ENCODE results near the gene PGAM5.
"Not testable (repeated sequence)": the region's sequence is repeated elsewhere in the genome, so short reads cannot be mapped to it uniquely, and the experiment has no call there.

PGAM5 gene

DNA sequence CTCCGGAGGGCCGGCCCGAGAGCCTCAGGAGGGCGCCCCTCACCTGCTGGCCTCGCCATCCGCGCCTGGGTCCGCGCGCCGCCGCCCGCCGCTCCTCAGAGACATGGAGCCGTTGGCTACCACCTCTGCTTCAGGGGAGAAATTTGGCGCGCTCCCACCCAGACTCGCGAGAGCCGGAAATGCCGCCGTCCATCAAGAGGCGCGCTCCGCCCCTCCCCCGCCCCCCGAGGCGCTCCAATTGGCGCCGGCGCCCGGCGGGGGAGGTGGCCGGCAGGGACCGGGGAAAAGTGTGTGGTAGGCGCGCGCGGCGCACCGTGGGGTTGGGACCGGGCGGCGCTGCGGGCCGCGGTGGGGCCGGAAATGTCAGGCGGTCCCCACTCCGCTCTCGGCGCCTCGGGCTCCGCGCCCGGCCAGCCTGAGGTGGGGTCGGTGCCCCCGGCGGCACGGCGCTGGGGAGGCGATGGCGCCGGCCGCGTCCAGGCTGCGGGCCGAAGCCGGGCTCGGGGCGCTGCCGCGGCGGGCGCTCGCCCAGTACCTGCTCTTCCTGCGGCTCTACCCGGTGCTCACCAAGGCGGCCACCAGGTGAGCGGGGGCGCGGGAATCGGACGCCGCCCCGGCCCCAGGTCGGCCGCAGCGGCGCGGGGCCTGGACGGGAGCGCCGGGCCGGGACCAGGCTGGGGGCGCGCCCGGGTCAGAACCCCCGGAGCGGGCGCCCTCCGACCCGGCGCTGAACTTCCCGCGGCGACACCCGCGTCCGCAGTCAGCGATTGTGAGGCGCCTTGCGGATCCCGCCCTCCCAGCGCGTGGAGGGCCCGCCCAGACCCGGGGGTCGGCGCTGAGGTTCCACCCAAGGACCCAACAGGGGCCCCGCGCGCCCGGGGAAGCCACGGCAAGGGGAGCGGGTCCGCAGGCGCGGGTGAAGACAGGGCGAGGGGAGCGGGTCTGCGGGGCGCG is 23.2 kb upstream of the PGAM5 start, which contains the start of the genes POLE and PXMP2:
POLE (minus strand) TSS at position 132 of the 954 bp plus-strand sequence; CDS start at position 105, 27 bp downstream.
PXMP2 (plus strand) TSS at position 377 of the 954 bp plus-strand sequence; CDS start at position 461, 84 bp downstream.
- DNase-seq (ENCODE audit: low read depth in 2 of 3, low spot score in 1 of 3), result peak; percentile 88 to 94 (median 89)

DNA sequence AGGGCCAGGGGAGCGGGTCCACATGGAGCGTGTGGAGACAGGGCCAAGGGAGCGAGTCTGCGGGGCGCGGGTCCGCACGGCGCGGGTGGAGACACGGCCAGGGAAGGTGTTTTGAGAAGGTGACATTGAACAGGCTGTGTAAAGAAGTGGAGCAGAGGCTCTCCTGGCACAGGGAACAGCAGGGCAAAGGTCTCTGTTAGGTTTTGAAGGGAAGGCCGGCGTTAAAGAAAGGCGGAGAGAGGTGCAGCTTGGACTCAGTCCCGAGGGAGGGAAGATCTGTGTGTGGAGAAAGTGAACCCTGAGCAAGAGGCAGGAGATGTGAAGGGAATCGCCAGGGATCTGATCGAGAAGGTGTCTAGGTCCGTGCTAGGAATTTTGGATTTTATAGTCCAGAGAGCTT is 21.4 kb upstream of the PGAM5 start:
- no peak for DNase-seq (ENCODE audit: low read depth in 2 of 3, low spot score in 1 of 3)

DNA sequence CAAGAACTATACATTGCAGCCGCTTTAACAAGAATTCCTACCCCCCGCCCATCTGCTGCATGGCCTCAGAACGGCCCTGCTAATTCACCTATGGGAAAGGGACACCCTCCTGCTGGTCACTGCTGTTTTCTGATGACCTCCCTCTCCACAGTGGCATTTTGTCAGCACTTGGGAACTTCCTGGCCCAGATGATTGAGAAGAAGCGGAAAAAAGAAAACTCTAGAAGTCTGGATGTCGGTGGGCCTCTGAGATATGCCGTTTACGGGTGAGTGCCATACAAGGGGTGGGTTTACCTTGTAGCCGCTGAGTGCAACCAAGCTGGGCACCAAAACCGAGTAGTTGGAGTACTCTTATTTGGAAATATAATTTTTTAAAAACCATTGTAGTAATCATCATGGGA is 20.5 kb upstream of the PGAM5 start:
- no peak for DNase-seq (ENCODE audit: low read depth in 2 of 3, low spot score in 1 of 3)

DNA sequence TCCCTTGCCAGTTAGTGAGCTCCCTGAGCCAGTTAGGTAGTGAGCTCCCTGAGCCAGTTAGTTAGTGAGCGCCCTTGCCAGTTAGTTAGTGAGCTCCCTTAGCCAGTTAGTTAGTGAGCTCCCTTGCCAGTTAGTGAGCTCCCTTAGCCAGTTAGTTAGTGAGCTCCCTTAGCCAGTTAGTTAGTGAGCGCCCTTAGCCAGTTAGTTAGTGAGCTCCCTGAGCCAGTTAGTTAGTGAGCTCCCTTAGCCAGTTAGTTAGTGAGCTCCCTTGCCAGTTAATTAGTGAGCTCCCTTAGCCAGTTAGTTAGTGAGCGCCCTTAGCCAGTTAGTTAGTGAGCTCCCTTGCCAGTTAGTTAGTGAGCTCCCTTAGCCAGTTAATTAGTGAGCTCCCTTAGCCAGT is 18.6 kb upstream of the PGAM5 start:
- DNase-seq (ENCODE audit: low read depth in 2 of 3, low spot score in 1 of 3), result not testable (repeated sequence)

DNA sequence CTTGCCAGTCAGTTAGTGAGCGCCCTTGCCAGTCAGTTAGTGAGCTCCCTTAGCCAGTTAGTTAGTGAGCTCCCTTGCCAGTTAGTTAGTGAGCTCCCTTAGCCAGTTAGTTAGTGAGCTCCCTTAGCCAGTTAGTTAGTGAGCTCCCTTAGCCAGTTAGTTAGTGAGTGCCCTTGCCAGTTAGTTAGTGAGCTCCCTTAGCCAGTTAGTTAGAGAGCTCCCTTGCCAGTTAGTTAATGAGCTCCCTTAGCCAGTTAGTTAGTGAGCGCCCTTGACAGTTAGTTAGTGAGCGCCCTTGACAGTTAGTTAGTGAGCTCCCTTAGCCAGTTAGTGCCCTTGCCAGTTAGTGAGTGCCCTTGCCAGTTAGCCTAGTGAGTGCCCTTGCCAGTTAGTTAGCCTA is 15.8 kb upstream of the PGAM5 start:
- not testable (repeated sequence) for DNase-seq (ENCODE audit: low read depth in 2 of 3, low spot score in 1 of 3)

DNA sequence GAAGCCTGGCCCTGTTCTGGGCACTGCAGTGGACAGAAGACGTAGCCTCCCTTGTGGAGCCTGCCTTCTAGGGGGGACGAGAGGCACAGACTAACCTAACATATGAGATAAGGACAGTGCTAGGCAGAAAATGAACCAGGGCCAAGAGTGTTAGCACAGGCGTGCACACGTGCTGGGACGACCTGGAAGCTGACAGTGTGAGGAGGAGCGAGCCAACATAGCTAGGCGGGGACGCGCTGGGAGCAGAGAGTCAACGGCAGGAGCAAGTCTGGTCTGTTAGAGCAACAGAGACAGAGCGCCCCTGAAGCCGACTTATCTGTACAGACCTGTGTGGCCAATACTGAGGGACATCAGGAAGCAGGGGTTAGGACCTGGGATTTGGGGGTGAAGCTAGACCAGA is 15.2 kb upstream of the PGAM5 start:
- no peak for DNase-seq (ENCODE audit: low read depth in 2 of 3, low spot score in 1 of 3)

DNA sequence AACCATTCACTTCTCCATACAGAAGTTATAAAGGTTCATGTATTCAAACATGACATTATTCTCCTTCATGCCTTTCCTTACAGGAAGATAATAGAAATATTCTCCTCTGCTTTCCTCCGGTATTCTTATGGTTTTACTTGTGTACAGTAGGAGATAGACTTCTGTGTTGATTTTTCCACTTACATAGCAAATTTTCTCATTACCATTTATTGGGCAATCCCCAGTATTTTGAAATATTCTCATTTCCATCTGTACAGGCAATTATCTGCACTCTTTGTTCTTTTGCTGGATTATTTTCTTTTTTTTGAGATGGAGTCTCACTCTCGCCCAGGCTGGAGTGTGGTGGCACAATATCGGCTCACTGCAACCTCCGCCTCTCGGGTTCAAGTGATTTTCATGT is 12.3 kb upstream of the PGAM5 start:
- DNase-seq (ENCODE audit: low read depth in 2 of 3, low spot score in 1 of 3), result no peak

DNA sequence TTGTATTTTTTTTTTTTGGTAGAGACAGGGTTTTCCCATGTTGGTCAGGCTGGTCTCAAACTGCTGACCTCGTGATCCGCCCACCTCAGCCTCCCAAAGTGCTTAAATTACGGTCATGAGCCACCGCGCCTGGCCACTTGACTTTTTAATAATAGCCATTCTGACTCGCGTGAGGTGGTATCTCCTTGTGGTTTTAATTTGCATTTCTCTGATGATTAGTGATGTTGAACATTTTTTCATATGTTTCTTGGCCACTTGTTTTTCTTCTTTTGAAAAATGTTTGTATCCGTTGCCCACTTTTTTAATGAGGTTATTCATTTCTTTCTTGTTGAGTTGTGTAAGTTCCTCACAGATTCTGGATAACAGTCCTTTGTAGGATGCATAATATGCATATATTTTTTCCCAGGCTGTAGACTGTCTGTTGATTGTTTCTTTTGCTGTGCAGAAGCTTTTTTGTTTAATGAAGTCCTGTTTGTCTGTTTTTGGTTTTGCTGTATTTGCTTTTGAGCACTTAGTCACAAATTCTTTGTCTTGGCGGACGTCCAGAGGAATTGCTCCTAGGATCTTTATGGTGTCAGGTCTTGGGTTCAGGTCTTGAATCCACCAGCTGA is 10.3 kb upstream of the PGAM5 start:
- DNase-seq (ENCODE audit: low read depth in 2 of 3, low spot score in 1 of 3), result no peak

DNA sequence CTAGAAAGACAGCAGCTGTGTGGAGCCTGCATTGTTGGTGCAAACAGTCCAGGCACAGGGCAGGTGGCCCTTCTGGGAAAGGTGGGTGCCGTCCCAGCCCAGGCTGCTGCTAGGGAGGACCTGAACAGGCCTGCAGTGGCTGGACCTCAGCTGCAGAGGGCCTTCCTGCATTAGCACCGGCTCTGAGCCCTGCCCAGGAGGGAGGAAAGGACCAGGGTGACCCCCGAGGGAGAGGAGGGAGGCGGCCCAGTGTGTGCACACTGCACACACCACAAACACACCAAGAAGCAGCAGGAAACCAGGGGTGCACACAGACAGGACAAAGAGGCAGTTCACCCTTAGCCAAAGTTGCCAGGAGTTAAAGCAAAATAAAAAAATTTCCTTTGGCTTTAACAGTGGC is 8.0 kb upstream of the PGAM5 start:
- no peak for DNase-seq (ENCODE audit: low read depth in 2 of 3, low spot score in 1 of 3)

DNA sequence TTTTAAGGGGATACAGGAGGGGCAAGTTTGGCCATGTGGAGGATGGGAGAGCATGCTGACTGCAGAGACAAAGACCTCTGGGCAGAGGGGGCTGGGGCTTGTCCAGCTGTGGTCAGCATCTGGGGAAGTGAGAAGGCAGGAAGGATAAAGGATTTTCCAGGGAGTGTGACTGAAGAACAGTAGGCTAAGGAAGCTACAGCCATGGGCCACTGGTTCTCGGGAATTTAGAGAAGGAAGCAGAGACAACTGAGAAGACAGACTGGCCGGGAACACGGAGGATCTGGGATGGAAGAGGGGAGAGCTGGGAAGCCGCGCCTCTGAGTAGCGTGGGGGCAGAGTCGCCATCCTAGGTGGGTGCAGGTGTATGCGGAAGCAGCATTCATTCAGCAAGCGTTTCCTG is 7.0 kb upstream of the PGAM5 start:
- no peak for DNase-seq (ENCODE audit: low read depth in 2 of 3, low spot score in 1 of 3)

DNA sequence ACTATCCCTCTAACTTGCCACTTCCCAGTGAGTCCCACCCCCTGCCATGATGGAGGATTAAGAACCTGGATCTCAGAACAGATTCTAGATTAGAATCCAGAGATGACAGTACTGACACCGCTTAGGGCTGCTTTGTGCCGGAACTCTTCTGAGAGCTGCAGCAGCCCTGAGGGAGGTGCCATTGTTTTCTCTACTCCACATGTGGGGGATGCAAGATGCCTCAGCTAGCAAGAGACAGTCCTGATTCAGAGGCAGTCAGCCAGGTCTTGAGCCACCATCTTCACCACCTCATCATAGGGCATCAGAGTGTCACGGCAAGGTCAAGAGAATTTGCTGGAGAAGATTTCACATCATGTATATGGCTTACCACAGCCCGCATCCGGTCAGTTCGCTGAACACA is 3.4 kb upstream of the PGAM5 start:
- DNase-seq (ENCODE audit: low read depth in 2 of 3, low spot score in 1 of 3), result no peak

DNA sequence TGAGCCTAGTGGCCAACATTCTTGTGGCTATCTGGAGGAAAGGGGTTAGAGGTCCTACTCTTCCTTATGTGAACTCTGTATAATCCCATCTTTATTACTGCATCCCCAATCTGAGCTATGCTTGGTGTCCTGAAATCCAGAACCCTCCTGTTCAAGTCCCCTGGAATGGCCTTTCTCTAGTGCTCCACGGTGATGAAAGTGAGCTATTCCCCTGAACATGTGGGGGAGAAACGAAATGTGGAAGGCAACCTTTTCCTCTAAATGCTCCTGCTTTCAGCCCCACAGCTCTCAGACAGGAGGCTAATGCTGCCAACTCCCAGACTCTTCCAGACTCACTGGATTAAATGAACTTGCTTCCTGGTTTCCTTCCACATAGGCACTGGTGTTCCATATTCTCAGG is 2.5 kb upstream of the PGAM5 start:
- no peak for DNase-seq (ENCODE audit: low read depth in 2 of 3, low spot score in 1 of 3)

DNA sequence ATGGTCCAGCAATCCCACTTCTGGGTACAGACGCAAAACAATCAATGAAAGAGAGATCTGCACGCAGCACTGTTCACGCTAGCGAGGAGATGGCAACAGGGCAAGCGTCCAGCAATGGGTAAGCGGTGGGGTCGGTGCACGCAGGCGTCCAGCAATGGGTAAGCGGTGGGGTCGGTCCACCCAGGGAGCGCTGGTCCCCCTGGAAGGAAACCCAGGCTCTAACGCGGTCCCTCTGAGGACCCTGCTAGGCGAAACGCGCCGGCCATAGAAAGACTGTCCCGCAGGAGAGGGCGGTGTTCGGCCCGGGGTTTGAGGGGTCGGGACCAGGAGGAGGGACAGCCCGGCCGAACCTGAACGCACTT is 618 bp upstream of the PGAM5 start:
- DNase-seq (ENCODE audit: low read depth in 2 of 3, low spot score in 1 of 3), result no peak

DNA sequence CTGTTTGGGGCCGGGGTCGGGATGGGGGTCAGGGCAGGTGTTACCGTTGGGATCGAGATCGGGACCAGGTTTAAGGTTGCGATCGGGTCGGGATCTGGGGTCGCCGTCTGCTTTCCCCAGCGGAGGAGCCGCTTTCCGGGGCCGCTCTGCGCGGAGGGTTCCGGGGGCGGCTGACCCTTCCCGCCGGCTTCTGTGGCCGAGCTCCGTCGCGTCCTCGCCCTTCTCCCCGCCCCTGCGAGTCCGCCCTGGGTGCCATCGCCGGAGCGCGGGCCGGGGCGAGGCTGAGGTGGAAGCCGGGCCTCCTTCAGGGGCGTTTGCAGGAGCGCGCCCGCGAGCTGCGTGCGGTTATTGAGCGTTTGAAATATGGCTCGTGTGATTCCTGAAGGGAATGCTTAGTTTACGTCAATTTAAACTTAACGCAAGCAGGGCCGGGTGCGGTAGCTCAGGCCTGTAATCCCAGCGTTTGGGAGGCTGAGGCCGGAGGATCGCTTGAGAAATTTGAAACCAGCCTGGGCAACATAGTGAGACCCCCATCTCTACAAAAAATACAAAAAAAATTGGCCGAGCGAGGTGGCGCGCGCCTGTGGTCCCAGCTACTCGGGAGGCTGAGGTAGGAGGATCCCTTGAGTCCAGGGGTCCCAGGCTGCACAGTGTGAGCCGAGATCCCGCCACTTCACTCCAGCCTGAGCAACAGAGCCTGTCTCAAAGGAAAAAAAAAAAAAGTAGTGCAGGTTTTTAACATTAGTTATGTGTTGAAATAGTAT is 620 bp downstream of the PGAM5 start:
- peak in 1 of 3 donors; percentile 28 for DNase-seq (ENCODE audit: low read depth in 2 of 3, low spot score in 1 of 3)

DNA sequence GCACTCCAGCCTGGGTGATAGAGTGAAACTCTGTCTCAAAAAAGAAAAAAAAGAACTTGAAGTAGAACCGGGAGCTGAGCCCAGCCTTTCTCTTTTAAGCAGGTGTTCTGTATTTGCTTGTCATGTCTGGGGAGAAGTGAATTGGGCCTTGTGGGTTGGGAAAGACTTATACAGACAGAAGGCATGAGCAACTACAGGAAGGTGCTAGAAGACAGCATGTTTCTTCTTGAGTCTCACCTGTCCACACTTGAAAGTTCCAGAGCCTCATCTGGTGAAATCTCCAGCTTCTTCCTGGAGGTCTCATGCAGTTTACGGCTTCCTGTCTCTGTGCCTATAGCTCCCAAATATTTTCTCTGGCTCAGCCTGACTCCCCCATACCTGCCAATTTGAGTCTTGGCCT is 2.5 kb downstream of the PGAM5 start:
- DNase-seq (ENCODE audit: low read depth in 2 of 3, low spot score in 1 of 3), result no peak

DNA sequence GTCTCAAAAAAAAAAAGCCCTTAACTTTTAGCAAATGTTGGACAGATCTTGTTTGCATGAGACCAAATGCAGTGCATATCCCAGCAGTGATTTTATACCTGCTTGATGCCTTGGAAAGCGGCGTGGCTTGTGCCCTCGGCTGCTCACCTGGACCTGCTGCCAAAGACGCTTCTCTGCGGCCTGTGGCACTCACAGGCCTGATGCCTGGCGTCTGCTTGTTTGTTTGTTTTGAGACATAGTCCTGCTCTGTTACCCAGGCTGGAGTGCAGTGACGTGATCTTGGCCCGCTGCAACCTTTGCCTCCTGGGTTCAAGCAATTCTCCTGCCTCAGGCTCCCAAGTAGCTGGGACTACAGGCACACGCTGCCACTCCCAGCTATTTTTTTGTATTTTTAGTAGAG is 5.2 kb downstream of the PGAM5 start:
- DNase-seq (ENCODE audit: low read depth in 2 of 3, low spot score in 1 of 3), result no peak

DNA sequence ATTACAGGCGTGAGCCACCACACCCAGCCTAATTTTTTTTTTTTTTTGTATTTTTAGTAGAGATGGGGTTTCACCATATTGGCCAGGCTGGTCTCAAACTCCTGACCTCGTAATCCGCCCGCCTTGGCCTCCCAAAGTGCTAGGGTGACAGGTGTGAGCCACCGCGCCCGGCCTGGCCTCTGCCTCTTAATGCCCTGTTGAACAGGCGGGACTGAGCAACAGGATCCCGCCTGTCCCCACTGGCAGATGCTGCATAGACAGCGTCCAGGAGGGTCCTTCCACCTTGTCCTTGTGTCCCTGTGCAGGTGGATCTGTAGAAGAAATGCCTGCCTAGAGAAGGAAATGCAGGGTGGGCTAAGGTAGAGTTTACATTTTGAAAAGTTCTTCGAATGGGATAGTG is 5.7 kb downstream of the PGAM5 start:
- DNase-seq (ENCODE audit: low read depth in 2 of 3, low spot score in 1 of 3), result no peak

DNA sequence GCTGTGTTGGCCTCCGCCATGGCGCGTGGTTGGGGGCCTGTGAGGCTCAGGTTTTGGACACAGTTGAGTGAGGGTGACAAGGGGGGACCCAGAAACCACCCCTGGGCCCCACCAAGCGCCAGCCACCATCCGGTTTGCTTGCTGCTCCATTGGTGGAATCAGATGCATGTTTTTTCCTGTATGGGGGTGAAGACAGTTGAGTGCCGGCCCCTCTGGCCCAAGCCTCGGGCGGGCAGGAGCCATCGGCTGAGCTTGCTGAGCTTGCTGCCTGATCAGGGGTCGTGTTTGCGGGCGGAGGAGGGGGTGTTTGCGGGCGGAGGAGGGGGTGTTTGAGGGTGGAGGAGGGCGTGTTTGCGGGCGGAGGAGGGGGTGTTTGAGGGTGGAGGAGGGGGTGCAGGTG is 6.4 kb downstream of the PGAM5 start:
- DNase-seq (ENCODE audit: low read depth in 2 of 3, low spot score in 1 of 3), result no peak

DNA sequence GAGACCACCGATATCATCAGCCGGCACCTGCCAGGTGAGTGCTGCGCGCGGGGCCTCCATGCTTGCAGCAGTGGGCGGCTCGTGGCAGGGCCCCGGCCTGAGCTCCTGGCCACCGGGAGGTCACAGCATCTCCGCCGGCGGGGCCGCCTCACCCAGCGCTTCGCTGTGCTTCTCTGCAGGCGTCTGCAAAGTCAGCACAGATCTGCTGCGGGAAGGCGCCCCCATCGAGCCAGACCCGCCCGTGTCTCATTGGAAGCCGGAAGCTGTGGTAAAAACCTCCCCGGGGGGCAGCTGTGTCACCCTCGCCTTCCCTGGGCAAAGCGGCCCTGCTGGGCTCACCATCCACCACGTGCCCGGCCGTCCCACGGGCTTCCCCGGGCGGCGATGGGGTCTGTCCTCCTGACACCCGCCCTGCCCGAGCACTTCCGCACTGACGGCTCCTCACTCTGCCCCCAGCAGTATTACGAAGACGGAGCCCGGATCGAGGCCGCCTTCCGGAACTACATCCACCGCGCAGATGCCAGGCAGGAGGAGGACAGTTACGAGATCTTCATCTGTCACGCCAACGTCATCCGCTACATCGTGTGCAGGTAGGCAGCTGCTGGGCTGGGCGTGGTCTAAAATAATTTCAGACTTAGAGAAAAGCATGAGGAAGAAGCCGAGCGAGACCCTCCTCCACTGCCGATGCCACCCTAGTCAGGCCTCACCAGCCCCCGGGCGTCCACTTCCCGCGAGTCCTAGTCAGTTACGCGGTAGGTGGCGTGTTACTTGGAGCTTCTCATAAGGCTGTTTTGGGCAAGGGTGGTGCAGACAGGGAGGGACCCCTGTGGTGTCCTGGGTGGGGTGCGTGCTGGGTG is 7.1 kb downstream of the PGAM5 start:
- DNase-seq (ENCODE audit: low read depth in 2 of 3, low spot score in 1 of 3), result no peak

DNA sequence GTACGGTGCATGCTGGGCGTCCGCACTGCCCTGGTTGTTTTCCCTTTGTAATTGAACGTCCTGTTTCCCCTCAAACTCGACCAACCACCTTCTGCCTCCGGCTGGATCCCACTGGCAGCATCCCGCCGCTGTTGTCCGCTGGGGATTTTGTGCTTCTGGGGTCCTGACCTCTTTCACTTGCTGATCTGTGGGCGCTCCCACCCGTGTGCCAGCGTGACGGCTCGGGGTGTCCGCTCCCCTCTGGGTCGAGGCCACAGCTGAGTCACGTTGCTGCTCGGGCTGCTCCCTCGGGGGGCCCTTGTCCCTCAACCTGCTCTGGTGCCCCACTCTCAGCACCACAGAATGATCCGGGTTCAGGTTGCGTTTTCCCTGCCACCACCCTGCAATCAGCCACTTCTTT is 8.0 kb downstream of the PGAM5 start:
- DNase-seq (ENCODE audit: low read depth in 2 of 3, low spot score in 1 of 3), result no peak

Data from stimulated activated CD4-positive, alpha-beta T cell treated with anti-CD3 and anti-CD28 coated beads, Interleukin-12 subunit alpha, Interleukin-12 subunit beta, amount 100 ng/mL, for 48 hours (primary cell).